CD4-positive, alpha-beta T cell treated with Interferon gamma for 1 hour (primary cell): Measurements from ENCODE around the gene SLC25A25.

Source experiments
- DNase-seq: peaks from one replicate; pipeline ENCODE4 v3.0.0-alpha.2; 2020

The SLC25A25 gene

GRCh38 chr9:128114326-128115186, 46.5 kb downstream of the SLC25A25 start:
- no peak for DNase-seq

GRCh38 chr9:128115187-128116103, 47.4 kb downstream of the SLC25A25 start:
- peak; percentile 74 for DNase-seq

- DNase-seq, result no peak
These were observed 48.4 kb downstream of the SLC25A25 start for GRCh38 chr9:128116104-128117083.

GRCh38 chr9:128117613-128118471, 49.8 kb downstream of the SLC25A25 start:
- DNase-seq, result peak; percentile 88

GRCh38 chr9:128118472-128118857, 50.4 kb downstream of the SLC25A25 start:
- no peak for DNase-seq

GRCh38 chr9:128118971-128119665, 51.1 kb downstream of the SLC25A25 start:
- no peak for DNase-seq

- DNase-seq, result no peak
These were observed 52.2 kb downstream of the SLC25A25 start for GRCh38 chr9:128120061-128120740.

GRCh38 chr9:128120741-128121465, 52.9 kb downstream of the SLC25A25 start:
- DNase-seq, result no peak

- no peak for DNase-seq
These were observed 53.4 kb downstream of the SLC25A25 start for GRCh38 chr9:128121466-128121810.

- DNase-seq, result no peak
These were observed 54.1 kb downstream of the SLC25A25 start for GRCh38 chr9:128121924-128122808.

- no peak for DNase-seq
These were observed 54.8 kb downstream of the SLC25A25 start for GRCh38 chr9:128122809-128123175.

GRCh38 chr9:128123451-128124080, 55.5 kb downstream of the SLC25A25 start:
- DNase-seq, result no peak

- no peak for DNase-seq
These were observed 56.4 kb downstream of the SLC25A25 start for GRCh38 chr9:128124451-128124850.

GRCh38 chr9:128124873-128125579, 57.0 kb downstream of the SLC25A25 start:
- DNase-seq, result peak; percentile 28

GRCh38 chr9:128125580-128126354, 57.7 kb downstream of the SLC25A25 start:
- DNase-seq, result no peak

- DNase-seq, result peak; percentile 81
These were observed 59.5 kb downstream of the SLC25A25 start, which contains the start of gene PTGES2 for GRCh38 chr9:128127568-128127989. Gene PTGES2 (minus strand): TSS chr9:128127729. CDS start chr9:128127717, 12 bp downstream.
